Measurements from ENCODE around the gene NME3.
"Not testable (repeated sequence)": the region's sequence is repeated elsewhere in the genome, so short reads cannot be mapped to it uniquely, and the experiment has no call there.

NME3 gene

DNA sequence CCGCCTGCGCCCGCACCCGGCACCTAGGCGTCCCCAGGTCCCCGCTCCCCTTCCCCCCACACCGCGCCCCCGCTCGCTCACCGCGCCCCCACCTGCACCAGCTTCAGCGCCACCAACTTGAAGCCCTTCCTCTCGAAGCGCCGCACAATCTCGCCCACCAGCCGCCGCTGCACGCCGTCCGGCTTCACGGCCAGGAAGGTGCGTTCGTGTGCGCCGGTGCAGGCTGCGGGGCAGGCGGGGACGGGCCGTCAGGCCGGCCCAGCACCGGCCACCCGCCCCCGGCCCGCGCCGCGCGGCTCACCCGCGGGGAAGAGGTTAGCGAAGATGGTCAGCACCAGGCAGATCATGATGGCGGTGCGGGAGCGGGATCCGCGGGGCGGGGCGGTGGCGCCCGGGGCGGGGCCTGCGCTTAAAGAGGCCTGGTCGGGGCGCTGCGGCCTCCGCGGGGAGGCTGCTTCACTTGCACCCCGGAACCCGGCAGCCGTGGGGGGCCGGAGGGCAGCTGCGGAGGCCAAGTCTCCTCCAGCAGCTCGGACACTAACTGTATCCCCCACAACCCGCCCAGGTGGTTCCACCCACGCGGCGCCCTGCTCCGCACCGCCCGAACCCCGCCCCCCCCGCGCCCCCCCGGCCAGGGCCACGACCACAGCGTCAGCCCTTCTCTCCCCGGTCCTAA, at the start of gene NME3:
Gene NME3 (minus strand): TSS at position 356 of the 676 bp plus-strand sequence. CDS start 9 bp downstream, at position 347.
- peak; percentile 59 to 77 for DNase-seq

GRCh38 chr16:1820946-1821290, 49.6 kb upstream of the NME3 start:
- no peak for DNase-seq

GRCh38 chr16:1820096-1820945, 49.0 kb upstream of the NME3 start:
- DNase-seq: no peak

- DNase-seq: no peak
Measured at GRCh38 chr16:1819611-1820010, 48.3 kb upstream of the NME3 start.

GRCh38 chr16:1818873-1819525, 47.7 kb upstream of the NME3 start:
- DNase-seq: no peak

GRCh38 chr16:1818204-1818872, 47.0 kb upstream of the NME3 start:
- DNase-seq: no peak

- DNase-seq: no peak
Measured at GRCh38 chr16:1817716-1818115, 46.4 kb upstream of the NME3 start.

DNA sequence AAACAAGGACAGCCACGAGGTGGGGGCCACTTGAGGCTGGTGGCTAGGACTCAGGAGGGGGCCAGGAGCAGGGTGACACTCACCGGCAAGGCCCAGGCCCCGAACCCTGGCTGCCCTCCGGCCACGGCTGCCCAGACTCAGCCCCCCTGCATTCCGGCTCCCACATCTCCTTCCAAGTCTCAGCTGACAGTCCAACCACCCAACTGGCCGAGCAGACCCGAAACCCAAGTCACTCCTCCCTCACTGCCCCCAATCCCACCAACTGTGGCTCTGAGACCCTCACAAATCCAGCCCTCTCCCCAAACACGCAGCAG, 45.9 kb upstream of the NME3 start:
- no peak for DNase-seq

DNA sequence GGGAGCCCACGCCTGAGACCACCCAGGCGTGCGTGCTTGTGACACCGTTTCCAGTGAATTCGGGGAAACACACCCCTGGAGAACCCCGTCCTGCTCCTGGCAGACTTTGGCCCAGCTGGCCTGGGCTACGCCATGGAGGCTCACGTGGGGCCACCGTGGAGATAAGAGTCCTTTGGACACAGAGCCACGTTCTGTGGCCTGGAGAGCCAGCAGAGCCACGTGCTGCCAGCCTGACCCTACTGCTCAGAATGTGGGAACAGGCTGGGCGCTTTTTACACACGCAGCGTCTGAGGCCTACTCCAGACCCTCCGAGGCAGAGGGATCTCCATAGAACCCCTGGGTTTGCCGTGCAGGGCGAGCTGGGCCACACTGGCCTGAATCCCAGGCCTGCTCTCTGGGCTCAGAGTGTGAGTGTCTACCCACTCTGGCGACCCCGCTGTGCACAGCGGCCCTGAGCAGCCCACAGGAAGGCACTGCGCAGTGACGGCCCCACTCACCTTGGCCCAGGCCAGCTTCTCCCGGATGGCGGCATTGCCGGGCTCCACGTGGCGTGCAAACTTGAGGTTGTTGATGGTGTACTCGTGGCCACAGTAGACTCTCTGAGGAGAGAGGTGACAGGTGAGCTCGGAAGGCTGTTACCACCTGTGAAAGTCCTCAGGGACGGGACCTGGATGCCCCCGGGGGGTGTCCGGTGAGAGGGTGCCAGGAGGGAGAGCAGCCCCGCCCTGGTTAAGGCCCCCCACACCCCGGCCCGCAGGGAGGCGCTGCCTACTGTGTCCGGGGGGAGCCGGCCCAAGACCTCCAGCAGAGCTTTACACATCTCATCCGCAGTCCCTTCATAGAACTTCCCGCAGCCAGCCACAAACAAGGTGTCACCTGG, 45.3 kb upstream of the NME3 start:
- no peak for DNase-seq

DNA sequence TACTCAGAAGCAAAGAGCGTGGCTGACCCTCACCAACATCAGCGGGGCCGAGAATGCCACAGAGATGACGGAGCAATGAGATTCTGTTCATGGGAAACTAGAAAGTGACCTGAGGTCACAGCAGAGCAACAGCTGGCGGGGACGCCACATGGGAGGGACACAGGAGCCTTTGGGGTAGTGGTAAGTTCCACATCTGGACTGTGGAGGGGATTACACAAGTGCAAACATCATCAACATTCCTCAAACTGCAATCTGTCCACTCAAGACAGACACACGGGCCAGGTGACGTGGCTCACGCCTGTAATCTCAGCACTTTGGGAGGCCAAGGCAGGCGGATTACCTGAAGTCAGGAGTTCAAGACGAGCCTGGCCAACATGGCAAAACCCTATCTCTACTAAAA, 44.1 kb upstream of the NME3 start:
- no peak for DNase-seq

- peak; percentile 35 to 47 for DNase-seq
Measured at GRCh38 chr16:1812732-1813163, 41.4 kb upstream of the NME3 start.

GRCh38 chr16:1810536-1810935, 39.2 kb upstream of the NME3 start:
- DNase-seq: no peak

- no peak for DNase-seq
Measured at GRCh38 chr16:1810106-1810505, 38.8 kb upstream of the NME3 start.

GRCh38 chr16:1809281-1809801, 38.0 kb upstream of the NME3 start:
- no peak for DNase-seq

DNA sequence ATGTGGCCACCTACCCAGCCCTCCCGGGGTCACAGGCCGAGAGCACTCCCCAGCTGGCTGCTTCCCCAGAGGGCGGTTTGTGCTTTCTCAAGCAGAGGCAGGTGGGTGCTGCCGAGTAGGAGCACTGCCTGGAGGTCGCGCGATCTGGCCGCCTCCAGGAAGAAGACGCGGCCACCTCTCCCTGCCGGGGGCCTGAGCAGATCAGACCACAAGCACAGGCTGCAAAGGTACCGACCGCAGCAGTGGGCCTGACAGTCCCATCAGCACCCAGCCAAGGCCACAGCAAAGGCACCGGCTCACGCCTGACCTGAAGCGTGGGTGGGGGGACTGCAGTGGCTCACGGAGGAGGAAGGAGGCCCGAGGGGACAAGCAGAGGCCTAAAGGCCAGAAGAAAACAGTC, 37.3 kb upstream of the NME3 start:
- no peak for DNase-seq

GRCh38 chr16:1807626-1808025, 36.3 kb upstream of the NME3 start:
- no peak for DNase-seq

- DNase-seq: no peak
Measured at GRCh38 chr16:1800701-1801100, 29.4 kb upstream of the NME3 start.

DNA sequence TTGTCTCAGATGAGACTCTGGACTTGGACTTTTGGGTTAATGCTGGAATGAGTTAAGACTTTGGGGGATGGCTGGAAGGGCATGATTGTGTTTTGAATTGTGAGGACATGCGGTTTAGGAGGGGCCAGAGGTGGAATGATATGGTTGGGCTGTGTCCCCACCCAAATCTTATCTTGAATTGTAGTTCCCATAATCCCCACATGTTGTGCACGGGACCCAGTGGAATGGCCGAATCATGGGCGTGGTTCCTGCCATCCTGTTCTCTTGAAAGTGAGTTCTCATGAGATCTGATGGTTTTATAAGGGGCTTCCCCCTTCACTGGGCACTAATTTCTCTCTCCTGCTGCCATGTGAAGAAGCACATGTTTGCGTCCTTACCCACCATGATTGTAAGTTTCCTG, 27.9 kb upstream of the NME3 start:
- not testable (repeated sequence) for DNase-seq

- DNase-seq: no peak
Measured at GRCh38 chr16:1794908-1795666, 23.7 kb upstream of the NME3 start.

DNA sequence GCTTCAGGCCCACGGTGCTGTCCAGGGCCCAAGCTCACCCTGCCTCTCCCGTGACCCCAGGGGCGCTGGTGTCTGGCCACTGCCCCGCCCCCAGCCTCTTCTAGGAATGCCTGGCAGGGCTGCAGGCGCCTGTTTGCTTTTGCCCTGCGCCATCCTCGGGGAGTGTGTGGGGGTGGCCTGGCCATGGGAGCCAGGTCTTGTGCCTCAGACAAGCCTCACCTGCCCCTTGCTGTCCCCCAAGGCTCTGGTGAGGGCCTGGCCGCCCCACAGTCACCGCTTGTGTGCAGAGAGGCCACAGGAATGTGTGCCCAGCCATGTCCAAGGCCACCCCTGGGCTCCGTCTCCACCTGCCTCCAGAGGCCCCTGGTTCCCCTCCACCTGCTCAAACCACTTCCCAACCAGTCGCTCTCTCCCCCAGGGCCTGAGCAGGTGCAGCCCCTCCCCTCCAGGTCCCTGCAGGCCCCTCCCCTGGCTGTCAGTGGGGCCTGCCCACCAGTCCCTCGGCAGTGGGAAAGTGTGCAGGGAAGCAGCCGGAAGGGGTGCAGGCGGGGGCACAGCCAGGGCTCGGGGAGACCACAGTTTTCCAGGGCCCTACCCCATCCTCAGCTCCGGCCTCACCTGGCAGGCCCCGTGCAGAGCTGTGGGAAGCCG, 23.0 kb upstream of the NME3 start:
- no peak for DNase-seq
